DOHH2 (cell line): ENCODE results near the gene TPCN2.

Source experiments
- CTCF ChIP-seq: fragments of 200-600 bp; sonication (generic); IDR thresholded peaks from one replicate; pipeline ENCODE4 v1.5.1; 2014; ENCODE audit warnings: antibody characterized with exemption, mild to moderate bottlenecking, low read depth, low read length; ENCODE audit not compliant: poor library complexity, severe bottlenecking
- EZH2phosphoT487 ChIP-seq: fragments of 200-600 bp; sonication (generic); IDR thresholded peaks from 2 replicates; pipeline ENCODE4 v1.6.1; 2017; ENCODE audit warnings: borderline replicate concordance, mild to moderate bottlenecking, antibody characterized with exemption, low read length, moderate library complexity, mixed read lengths

- no peak for TF ChIP-seq CTCF
- no peak for TF ChIP-seq EZH2phosphoT487
These were observed 30.3 kb downstream of the TPCN2 start for GRCh38 chr11:69078930-69079605.
